Measurements from ENCODE around the gene CLEC3B.
"Not testable (repeated sequence)": the region's sequence is repeated elsewhere in the genome, so short reads cannot be mapped to it uniquely, and the experiment has no call there.

The CLEC3B gene

DNA sequence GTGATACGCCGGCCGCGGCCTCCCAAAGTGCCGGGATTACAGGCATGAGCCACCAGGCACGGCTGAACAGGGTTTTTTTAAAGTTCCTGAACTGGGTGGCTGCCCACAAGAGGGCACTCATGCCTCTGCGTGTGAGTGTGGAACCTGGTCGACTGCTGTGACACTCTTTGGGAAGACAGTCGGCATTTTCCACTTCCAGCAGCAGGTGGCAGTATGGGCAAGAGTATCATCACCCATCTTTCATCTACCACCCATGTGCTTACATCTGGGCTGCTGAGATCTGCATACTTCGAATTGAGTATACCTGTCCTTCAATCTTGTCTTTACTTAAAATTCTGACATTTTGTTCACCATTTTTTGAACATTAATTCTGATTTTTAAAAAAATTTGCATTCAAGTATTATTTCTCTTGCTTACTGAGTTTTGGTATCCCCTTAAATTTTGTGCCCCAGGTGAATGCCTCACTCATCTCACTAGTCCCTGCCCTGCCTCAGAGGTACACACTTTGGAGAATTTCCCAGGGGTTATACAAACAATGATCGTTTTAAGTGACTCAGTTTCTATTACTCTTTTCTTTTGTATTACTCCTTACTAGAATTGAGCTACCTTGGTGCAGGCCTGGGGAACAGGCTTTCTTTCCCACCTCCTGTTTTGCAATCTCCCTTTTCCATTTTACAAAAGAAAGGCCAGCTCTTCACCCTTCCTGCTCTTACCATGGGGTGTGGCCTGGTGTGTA lies 11.8 kb downstream of the CLEC3B start:
- Mint-ChIP-seq H3K4me3 (peak overlapping the region; percentile 60), H3K27ac (no peak overlapping the region), H3K9me3 (no peaks in the 10 kb centered on the region), H3K36me3 (no peaks in the 10 kb centered on the region), H3K4me1 (peaks cover 32% of the 10 kb centered on the region)
- peak; percentile 81 to 92 for DNase-seq (ENCODE audit: low spot score in 2 of 2)
- peak; percentile 88 for ATAC-seq

DNA sequence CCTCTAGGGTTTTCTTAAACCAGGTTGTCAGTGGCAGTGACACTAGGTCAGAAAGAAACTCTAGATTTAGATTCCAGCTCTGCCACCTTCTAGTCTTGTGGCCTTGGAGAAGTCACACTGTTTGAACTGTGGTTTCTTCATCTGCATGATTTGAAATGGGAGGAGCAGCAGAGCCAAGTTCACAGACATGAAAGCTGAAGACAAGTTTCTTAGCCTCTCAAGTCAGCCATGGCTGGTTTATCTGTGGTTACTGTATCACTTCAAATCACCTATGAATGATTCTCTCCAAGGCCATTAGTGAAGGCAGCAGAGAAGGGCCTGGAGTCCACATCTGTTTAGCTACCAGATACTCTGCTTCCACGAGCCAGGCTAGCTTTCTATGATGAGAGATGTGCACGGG lies 15.6 kb downstream of the CLEC3B start:
- DNase-seq (ENCODE audit: low spot score in 2 of 2) (no peak), ATAC-seq (no peak)
- Mint-ChIP-seq H3K4me3 (no peak overlapping the region), H3K36me3 (no peaks in the 10 kb centered on the region), H3K27ac (no peak overlapping the region), H3K9me3 (no peaks in the 10 kb centered on the region), H3K4me1 (no peaks in the 10 kb centered on the region)

DNA sequence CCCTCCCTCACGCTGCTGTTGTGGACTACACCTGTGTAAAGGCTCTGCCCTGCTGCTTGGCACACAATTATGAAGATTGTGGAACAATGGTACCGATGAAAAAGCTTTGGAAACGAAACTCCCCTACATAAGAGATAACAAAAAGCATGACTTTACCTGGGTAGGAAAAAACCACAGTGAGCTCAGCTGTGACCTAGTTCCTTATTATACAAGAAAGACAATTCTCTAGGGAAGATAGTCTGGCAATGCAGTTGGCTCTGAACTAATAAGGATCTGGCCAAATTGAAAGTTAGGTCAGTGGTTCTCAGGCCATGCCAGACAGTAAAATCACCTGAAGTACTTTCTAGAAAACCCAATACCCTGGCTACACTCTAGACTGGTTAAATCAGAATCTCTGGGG lies 16.1 kb downstream of the CLEC3B start:
- no peak overlapping the region for H3K27ac Mint-ChIP-seq

DNA sequence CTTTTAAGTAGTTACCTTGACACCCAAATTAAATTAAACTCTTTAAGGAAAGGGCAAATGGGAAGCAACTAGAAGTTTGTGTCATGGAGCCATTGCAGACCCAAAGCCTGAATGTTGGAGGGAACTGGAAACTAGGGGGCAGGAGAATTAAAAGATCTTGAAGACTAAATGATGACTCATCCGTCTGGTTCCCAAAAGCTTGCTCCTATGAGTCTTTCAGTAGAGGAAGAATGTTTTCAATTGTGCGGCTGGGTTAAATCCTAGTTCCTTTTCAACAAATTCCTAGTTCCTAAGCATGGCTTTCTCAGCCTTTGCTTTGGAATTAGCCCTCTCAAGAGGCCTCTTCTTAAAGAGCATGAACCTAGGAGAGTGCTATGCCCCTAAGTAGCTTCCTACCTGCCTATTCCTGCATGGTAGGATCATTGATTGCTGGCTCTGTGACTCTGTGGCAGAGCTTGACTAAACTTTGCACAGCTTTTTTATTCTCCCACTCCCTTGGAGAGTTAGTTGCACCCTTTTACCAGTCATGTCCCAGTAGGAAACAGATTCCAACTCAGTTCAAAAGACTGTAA lies 17.7 kb downstream of the CLEC3B start:
- Mint-ChIP-seq H3K9me3 (no peaks in the 10 kb centered on the region), H3K4me1 (no peaks in the 10 kb centered on the region), H3K27ac (no peak overlapping the region), H3K36me3 (no peaks in the 10 kb centered on the region), H3K4me3 (no peak overlapping the region)
- DNase-seq (ENCODE audit: low spot score in 2 of 2) (no peak), ATAC-seq (no peak)

More for the DNA sequence above, 16.1 kb downstream of the CLEC3B start:
- Mint-ChIP-seq H3K4me3 (no peak overlapping the region), H3K36me3 (no peaks in the 10 kb centered on the region), H3K4me1 (no peaks in the 10 kb centered on the region), H3K9me3 (no peaks in the 10 kb centered on the region)
- ATAC-seq (no peak), DNase-seq (ENCODE audit: low spot score in 2 of 2) (no peak)

DNA sequence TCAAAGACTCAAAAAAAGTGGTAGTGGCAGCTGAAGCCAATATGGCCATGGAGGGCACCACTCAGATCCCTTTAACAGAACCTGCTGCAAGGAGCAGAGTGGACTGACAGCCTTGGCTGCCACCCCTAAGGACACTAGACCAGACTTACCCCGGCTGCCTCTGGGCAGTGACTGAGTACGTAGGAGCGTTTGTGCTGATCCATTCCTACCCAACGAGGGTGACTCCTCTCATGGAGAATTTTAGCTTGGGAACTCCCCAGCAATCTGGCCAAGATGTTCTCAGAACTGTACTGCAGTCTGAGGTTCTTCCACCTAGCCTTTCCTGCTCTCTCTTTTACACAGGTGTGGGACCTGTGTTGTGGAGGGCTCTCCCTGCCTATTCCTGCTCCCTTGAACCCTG lies 22.1 kb downstream of the CLEC3B start:
- no peak overlapping the region for H3K4me3 Mint-ChIP-seq
- DNase-seq (ENCODE audit: low spot score in 2 of 2) (no peak), ATAC-seq (no peak)
- no peak overlapping the region for H3K27ac Mint-ChIP-seq
- no peaks in the 10 kb centered on the region for H3K4me1 Mint-ChIP-seq
- H3K36me3 Mint-ChIP-seq = no peaks in the 10 kb centered on the region
- H3K9me3 Mint-ChIP-seq = no peaks in the 10 kb centered on the region

DNA sequence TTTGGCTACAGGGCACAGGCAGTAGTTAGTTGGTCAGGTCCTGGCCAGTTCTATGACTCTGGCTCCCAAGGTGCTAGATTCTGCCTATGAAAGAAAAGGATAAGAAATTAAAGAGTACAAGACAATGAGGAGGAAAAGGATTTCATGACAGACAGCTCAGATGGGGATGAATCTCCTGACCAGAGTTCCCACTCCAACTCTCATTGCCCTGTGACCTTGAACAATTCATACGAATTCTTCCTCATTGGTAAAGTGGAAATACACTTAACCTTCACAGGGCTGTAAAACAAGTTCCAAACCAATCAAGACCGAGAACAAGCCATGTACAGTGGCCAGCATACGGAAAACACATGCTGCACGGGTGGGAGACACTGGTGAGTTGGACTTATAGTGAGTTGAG lies 23.7 kb downstream of the CLEC3B start:
- H3K9me3 Mint-ChIP-seq = no peaks in the 10 kb centered on the region
- DNase-seq (ENCODE audit: low spot score in 2 of 2) (no peak), ATAC-seq (no peak)
- no peak overlapping the region for H3K27ac Mint-ChIP-seq
- H3K4me1 Mint-ChIP-seq = no peaks in the 10 kb centered on the region
- H3K36me3 Mint-ChIP-seq = no peaks in the 10 kb centered on the region
- H3K4me3 Mint-ChIP-seq = no peak overlapping the region

DNA sequence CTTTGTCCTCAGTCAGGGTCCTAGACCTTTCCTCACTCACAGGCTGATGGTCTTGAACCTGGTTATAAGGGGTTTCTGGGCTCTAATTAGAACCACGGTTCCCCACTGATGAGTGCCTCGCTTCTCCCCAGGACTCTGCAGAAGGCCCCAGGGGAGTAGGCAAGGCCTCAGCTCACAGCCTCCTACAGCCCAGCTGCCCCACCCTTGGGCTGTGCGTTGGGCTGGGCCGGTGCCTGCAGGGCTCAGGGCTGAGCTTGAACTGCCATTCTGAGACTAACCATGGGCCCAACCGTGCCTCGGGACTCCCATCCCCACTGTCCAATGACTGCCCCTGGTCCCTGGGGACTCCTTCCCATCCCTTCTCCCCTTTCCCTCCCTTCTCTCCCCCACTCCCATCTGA lies 25.6 kb downstream of the CLEC3B start:
- ATAC-seq = no peak
- no peak overlapping the region for H3K27ac Mint-ChIP-seq

DNA sequence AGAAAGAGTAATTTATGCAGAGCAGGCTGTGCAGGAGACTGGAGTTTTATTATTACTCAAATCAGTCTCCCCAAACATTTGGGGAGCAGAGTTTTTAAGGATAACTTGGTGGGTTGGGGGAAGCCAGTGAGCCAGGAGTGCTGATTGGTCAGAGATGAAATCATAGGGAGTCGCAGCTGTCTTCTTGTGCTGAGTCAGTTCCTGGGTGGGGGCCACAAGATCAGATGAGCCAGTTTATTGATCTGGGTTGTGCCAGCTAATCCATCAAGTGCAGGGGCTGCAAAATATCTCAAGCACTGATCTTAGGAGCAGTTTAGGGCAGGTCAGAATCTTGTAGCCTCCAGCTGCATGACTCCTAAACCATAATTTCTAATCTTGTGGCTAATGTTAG lies 27.7 kb downstream of the CLEC3B start:
- not testable (repeated sequence) for H3K4me1 Mint-ChIP-seq; DNase-seq (ENCODE audit: low spot score in 2 of 2); H3K36me3 Mint-ChIP-seq; H3K4me3 Mint-ChIP-seq; H3K9me3 Mint-ChIP-seq; H3K27ac Mint-ChIP-seq; ATAC-seq

More for the DNA sequence above, 25.6 kb downstream of the CLEC3B start:
- no peaks in the 10 kb centered on the region for H3K36me3 Mint-ChIP-seq
- no peaks in the 10 kb centered on the region for H3K9me3 Mint-ChIP-seq
- no peaks in the 10 kb centered on the region for H3K4me1 Mint-ChIP-seq
- no peak overlapping the region for H3K4me3 Mint-ChIP-seq
- DNase-seq (ENCODE audit: low spot score in 2 of 2) = no peak

DNA sequence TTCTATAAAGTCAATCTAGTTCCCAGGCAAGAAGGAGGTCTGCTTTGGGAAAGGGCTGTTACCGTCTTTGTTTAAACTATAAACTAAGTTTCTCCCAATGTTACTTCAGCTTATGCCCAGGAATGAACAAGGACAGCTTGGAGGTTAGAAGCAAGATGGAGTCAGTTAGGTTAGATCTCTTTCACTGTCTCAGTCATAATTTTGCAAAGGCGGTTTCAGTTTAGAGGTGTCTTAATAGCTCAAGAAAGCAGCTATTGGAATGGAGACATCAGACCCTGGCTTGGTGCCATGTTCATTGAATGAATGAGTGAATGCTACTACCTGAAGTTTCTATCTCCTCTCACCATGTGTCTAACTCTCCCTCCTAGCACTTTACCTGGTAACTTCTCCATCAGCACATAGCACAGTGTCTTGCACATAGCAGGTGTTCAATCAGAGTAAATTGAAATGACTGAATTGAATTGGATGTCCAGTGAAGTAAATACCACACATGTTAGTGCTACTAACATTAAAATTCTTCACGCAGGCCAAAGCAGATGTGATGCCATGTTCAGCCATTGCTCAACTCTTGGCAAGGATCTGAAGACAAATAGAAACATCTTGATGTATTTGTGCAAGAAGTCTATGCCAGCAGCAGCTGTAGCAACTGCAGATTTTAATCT lies 28.2 kb downstream of the CLEC3B start:
- Mint-ChIP-seq H3K4me1 (peaks cover 8% of the 10 kb centered on the region), H3K36me3 (no peaks in the 10 kb centered on the region)

DNA sequence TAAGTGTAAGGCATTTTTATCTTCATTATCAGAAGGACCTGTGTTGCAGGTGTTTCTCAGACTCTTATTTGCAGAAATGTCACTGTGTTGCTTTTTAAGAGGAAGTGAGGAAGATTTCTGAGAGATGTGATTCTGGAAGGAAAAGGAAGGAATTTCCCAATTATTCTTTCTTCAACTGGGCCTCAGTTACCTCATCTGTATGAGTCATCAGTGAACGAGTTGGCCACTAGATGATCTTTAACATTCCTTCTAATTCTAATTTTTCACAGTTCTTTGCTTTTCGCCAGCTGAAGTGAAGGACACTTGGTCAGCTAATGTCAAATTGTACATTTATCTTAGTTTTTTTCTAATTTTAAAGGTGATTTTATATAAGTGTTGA lies 28.9 kb downstream of the CLEC3B start:
- ATAC-seq = no peak
- Mint-ChIP-seq H3K36me3 (no peaks in the 10 kb centered on the region), H3K4me3 (no peak overlapping the region), H3K27ac (no peak overlapping the region), H3K4me1 (peaks cover 8% of the 10 kb centered on the region), H3K9me3 (no peaks in the 10 kb centered on the region)
- DNase-seq (ENCODE audit: low spot score in 2 of 2) = no peak

More for the DNA sequence above, 28.2 kb downstream of the CLEC3B start:
- no peak for ATAC-seq
- no peak for DNase-seq (ENCODE audit: low spot score in 2 of 2)
- Mint-ChIP-seq H3K27ac (no peak overlapping the region), H3K9me3 (no peaks in the 10 kb centered on the region), H3K4me3 (no peak overlapping the region)

DNA sequence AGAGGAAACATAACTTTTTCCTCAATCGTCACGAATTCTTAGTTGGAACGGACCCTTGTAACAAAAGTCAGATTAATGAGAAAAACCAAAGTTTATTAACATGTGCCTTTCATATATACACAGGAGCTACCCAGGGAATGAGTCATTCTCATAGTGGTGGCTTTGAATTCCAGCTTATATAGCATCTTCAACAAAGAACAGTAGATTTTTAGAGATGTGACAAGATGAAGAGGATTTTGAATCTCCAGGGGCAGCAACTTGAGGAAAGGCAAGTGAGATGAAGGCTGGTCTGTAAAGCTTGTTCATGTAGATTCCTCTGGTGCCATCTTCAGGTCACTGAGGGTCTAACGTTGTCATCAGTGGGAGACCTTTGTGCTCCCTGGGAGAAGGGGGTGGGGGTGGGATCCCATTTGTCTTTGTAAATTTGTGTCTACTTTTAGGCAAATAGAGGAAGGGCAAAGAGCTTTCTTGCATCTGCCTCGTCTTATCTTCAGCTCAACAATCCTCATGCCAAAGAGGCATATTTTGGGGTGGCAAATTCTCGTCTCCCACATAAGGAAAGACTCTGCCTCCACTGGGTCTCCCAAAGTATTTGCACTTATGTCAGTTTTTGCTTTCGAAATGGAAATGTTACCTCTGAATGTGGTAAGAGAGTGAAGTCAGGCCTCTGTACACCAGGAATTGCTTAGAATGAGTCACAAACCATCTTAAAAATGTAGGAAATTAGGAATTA lies 29.5 kb downstream of the CLEC3B start:
- Mint-ChIP-seq H3K27ac (no peak overlapping the region), H3K36me3 (no peaks in the 10 kb centered on the region), H3K9me3 (no peaks in the 10 kb centered on the region), H3K4me3 (no peak overlapping the region), H3K4me1 (peaks cover 8% of the 10 kb centered on the region)
- ATAC-seq = no peak
- no peak for DNase-seq (ENCODE audit: low spot score in 2 of 2)

DNA sequence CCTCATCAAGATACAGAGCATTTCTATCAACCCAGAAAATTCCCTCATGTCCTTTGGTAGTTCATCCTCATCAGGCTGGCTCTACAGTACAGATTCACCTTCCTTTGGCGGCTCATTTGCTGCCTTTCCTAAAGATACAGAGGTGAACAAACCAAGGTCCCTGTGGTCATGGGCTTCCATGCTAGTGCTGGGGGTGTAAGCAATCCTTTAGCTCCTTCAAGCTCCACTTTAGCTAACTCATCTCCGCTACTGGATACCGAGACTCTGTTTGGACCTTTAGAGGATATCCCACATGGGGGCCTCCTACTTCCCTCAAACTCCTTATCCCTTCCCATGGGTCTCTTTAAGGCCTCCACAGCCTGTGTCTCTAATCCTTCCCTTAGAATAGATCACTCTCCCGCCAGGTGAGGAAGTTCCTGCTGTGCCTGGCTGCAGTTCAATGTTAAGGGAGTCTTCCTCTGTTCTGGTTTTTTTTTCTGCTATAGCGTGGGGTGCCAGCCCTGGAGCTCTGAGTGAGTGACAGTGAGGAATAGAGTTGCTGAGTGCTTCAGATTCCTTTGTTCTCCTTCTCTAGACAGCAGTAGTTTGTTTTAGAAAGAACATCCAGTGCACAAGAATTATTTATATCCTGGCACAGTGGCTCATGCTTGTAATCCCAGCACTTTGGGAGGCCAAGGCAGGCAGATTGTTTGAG lies 30.7 kb downstream of the CLEC3B start:
- H3K9me3 Mint-ChIP-seq = no peaks in the 10 kb centered on the region
- ATAC-seq = no peak

DNA sequence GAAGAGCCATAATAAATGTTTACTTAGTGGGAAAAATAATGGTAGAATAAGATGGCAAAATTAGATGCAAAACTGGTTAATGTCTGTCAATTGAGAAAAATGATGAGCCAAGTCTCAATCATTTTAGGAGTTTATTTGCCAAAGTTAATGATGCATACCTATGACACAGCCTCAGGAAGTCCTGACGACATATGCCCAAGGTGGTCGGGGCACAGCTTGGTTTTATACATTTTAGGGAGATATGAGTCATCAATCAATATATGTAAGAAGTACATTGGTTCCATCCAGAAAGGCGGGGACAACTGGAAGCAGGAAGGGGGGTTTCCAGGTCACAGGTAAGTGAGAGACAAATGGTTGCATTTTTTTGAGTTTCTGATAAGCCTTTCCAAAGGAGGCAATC lies 31.5 kb downstream of the CLEC3B start:
- no peak overlapping the region for H3K27ac Mint-ChIP-seq
- DNase-seq (ENCODE audit: low spot score in 2 of 2) (no peak), ATAC-seq (no peak)
- H3K9me3 Mint-ChIP-seq = no peaks in the 10 kb centered on the region
- H3K4me1 Mint-ChIP-seq = peaks cover 8% of the 10 kb centered on the region
- no peak overlapping the region for H3K4me3 Mint-ChIP-seq
- no peaks in the 10 kb centered on the region for H3K36me3 Mint-ChIP-seq

More for the DNA sequence above, 30.7 kb downstream of the CLEC3B start:
- no peak overlapping the region for H3K4me3 Mint-ChIP-seq
- DNase-seq (ENCODE audit: low spot score in 2 of 2) = no peak
- H3K4me1 Mint-ChIP-seq = peaks cover 8% of the 10 kb centered on the region
- no peak overlapping the region for H3K27ac Mint-ChIP-seq
- H3K36me3 Mint-ChIP-seq = no peaks in the 10 kb centered on the region

DNA sequence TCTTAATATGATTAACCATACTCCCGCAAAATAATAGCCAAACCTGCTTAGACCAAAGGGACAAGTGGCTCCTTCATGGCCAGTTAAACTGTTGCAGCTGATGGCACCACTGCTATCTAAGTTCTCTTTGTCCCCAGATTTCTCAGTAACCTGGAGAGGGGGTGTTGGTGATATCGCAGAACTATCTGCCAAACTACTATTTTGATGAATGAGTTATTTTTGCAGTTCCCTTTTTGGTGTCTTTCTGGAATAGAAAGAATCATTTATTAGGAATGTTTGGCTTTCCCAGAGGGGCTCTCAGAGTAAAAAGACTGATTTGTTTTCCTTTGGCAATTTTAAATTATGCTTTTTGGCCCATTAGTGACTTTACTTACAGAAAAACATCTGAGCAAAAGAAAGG lies 33.0 kb downstream of the CLEC3B start:
- H3K4me1 Mint-ChIP-seq = peaks cover 8% of the 10 kb centered on the region
- DNase-seq (ENCODE audit: low spot score in 2 of 2) (no peak), ATAC-seq (no peak)
- H3K4me3 Mint-ChIP-seq = no peak overlapping the region
- H3K36me3 Mint-ChIP-seq = no peaks in the 10 kb centered on the region
- no peak overlapping the region for H3K27ac Mint-ChIP-seq
- no peaks in the 10 kb centered on the region for H3K9me3 Mint-ChIP-seq

Data from stimulated activated effector memory CD8-positive, alpha-beta T cell treated with anti-CD3 and anti-CD28 coated beads, Interleukin-12 subunit alpha, Interleukin-12 subunit beta, amount 100 ng/mL, for 72 hours (primary cell).